Measurements from ENCODE around the gene KRT78. TPM values are rescaled to one million over a fixed set of nuclear protein-coding genes. Genes with fewer than 3 reads are reported as not detected.

The KRT78 gene
- total RNA-seq, 1 donor from 2014 or later, result not detected

DNA sequence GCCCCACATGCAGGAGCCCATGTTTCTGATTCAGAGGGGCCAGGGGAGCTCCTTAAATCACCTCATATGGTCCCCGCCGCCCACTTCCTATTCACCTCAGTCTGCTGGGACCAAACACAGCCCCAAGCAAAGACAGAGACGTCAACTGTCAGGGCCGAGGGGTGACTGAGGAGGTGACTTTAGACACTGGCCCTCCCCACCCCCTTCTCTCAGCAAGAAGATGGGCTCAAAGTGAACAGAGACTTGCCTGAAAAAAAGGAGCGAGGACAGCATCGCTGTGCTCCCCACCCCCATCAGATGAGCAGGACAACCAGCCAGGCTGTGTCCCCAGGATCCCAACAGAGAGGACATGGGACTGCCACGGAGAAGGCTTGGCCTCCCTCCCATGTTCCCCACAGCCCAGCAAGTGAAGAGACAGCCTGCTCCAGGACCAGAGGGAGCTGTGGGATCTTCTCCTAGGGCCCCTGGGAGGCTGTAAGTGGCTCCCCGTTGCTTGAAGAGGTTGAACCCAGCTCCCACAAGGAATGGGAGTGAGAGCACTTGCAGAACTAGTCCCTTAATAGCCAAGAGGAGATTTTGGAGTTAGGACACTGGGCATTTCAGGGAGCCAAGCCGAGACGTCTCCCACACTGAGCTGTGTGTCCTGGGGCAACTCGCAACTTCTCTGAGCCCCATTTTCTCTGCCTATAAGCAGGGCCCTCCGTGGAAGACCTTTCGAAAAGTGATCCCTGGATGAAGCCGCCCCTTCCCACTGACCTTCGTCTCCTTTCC is 13.3 kb downstream of the KRT78 start:
- H3K27ac Mint-ChIP-seq, result no peak overlapping the region
- no peaks in the 10 kb centered on the region for H3K36me3 Mint-ChIP-seq
- TF ChIP-seq, protein P1, sequence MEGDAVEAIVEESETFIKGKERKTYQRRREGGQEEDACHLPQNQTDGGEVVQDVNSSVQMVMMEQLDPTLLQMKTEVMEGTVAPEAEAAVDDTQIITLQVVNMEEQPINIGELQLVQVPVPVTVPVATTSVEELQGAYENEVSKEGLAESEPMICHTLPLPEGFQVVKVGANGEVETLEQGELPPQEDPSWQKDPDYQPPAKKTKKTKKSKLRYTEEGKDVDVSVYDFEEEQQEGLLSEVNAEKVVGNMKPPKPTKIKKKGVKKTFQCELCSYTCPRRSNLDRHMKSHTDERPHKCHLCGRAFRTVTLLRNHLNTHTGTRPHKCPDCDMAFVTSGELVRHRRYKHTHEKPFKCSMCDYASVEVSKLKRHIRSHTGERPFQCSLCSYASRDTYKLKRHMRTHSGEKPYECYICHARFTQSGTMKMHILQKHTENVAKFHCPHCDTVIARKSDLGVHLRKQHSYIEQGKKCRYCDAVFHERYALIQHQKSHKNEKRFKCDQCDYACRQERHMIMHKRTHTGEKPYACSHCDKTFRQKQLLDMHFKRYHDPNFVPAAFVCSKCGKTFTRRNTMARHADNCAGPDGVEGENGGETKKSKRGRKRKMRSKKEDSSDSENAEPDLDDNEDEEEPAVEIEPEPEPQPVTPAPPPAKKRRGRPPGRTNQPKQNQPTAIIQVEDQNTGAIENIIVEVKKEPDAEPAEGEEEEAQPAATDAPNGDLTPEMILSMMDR (IDR thresholded peaks at IDR 0.05; ENCODE audit: unreplicated experiment), result no peak
- no peaks in the 10 kb centered on the region for H3K9me3 Mint-ChIP-seq
- H3K27me3 Mint-ChIP-seq (ENCODE audit: low read depth), result peaks cover 41% of the 10 kb centered on the region
- DNase-seq (ENCODE audit: low spot score in 2 of 2, unreplicated experiment in 2 of 2), result no peak
- peaks cover 6% of the 10 kb centered on the region for H3K4me1 Mint-ChIP-seq
- no peak overlapping the region for H3K4me3 Mint-ChIP-seq

DNA sequence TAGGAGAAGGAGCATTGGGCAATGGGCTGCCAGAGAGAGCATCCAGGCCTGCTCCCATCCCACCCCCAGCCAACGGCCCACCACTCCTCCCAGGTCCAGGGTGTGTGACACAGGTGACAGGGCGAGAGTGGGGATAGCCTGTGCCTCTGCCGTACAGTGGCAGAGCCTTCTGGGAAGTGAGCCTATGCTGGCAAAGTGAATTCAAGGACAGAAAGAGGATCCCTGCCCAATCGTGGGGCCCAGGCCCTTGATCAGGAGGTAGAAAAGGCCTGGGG is 14.1 kb downstream of the KRT78 start:
- TF ChIP-seq, protein P1 (IDR thresholded peaks at IDR 0.05; ENCODE audit: unreplicated experiment), result no peak
- no peak for DNase-seq (ENCODE audit: low spot score in 2 of 2, unreplicated experiment in 2 of 2)
- Mint-ChIP-seq H3K36me3 (no peaks in the 10 kb centered on the region), H3K4me3 (no peak overlapping the region), H3K27me3 (ENCODE audit: low read depth) (peaks cover 43% of the 10 kb centered on the region), H3K9me3 (no peaks in the 10 kb centered on the region), H3K4me1 (peaks cover 6% of the 10 kb centered on the region), H3K27ac (no peak overlapping the region)

DNA sequence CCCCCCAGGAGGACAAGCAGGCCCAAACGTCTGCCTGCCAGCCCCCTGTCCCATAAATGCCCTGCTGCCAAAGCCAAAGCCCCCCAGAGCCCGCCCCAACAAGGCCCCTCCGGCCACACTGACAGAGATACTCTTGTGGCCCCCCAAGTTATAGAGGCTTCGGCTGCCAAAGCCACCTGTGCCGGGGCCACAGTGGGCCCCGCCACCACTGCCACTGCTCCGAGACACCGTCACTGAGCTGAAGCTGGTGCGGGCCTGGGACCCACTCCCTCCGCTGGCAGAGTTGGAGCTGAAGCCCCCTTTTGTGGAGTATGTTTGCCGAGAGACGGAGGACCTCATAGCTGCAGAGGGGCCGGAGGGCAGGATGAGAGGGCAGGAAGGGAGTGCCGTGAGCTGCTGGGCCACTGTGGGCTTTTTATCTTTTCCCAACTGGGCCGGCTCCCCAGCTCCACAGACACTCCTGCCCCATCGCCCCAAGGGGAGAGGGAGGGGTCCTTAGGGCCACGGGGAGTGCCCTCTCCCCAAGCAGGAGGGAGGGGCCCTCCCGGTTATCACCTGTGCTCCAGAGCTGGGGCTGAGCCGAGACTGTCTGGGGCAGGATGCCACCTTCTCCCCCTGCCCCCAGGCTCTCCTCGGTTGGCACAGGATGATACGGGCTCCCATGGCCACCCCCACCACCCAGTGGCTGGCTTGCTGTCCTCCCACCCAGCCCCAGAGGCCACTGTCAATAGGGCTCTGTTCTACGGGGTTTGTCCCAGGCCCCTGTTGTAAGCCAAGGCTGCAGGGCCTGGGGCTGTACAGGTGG is 14.7 kb downstream of the KRT78 start, which contains the start of gene KRT79:
TSS of gene KRT79 (minus strand) at position 390 of the 805 bp plus-strand sequence. CDS start at position 339, 51 bp downstream.
- TF ChIP-seq, protein P1 (IDR thresholded peaks at IDR 0.05; ENCODE audit: unreplicated experiment), result no peak
- Mint-ChIP-seq H3K36me3 (no peaks in the 10 kb centered on the region), H3K9me3 (no peaks in the 10 kb centered on the region), H3K4me1 (peaks cover 6% of the 10 kb centered on the region), H3K27ac (no peak within 1 kb of the TSS), H3K27me3 (ENCODE audit: low read depth) (peaks cover 37% of the 10 kb centered on the region), H3K4me3 (no peak within 1 kb of the TSS)
- DNase-seq (ENCODE audit: low spot score in 2 of 2, unreplicated experiment in 2 of 2), result no peak

DNA sequence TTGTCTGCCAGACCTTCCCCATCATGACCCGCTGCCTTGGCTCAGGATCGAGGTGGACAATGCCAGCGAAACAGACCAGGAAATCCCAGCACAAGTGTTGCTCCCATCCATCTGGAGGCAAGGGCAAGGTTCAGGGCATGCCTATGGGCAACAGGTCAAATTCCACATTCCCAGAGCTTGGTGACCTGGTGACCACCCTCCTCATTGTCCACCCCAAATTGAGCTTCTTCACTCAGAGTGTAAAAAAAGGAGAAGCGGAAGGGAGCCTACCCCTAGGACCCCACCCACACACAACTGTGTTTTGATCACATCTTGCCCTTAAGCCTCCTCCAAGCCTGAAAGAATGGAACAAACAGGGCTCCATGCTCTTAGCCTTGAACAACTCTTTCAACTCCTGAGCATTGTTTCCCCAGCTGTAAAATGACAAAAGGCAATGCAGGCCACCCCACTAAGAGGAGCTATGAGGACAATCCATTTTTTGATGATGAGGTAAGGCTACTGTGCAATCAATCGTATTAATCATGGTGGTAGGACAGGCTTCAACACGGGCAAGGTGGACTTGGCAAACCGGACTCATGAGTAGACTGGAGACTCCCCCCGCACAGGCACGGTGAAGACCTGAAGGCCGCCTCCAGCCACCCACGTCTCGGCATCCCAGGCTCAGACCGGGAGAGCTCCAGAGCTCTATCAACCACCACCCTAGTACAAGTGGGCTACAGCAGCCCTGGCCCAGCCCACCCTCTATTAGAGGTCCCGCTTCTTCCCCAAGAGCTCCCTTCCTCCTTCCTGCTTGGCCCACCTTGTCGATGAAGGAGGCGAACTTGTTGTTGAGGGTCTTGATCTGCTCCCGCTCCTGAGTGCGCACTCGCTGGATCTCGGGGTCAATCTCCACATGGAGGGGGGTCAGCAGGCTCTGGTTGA is 15.5 kb downstream of the KRT78 start:
- TF ChIP-seq, protein P1 (IDR thresholded peaks at IDR 0.05; ENCODE audit: unreplicated experiment), result no peak
- peaks cover 29% of the 10 kb centered on the region for H3K27me3 Mint-ChIP-seq (ENCODE audit: low read depth)
- peaks cover 6% of the 10 kb centered on the region for H3K4me1 Mint-ChIP-seq
- DNase-seq (ENCODE audit: low spot score in 2 of 2, unreplicated experiment in 2 of 2), result no peak
- H3K9me3 Mint-ChIP-seq, result no peaks in the 10 kb centered on the region
- H3K27ac Mint-ChIP-seq, result no peak overlapping the region
- H3K4me3 Mint-ChIP-seq, result no peak overlapping the region
- no peaks in the 10 kb centered on the region for H3K36me3 Mint-ChIP-seq

DNA sequence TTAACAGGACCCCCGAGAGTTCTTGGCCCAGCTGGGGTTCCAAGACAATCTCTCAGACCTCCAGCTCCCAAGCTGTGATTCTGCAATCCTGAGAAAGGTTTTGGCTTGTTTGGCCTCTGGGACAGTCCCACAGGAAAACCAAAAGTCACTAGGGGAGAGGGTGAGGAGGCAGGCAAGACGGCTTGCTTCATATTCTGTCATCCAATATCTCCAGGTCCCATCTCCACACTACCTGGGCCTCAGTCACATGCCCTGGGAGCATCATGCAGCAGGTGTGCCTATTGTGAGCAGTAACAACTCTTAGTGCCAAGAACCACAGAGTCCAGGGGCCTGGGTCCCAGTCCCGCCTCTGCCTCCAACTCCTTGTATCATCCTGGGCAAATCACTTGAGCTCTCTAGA is 16.3 kb downstream of the KRT78 start:
- H3K4me1 Mint-ChIP-seq, result peaks cover 6% of the 10 kb centered on the region
- no peaks in the 10 kb centered on the region for H3K36me3 Mint-ChIP-seq
- H3K9me3 Mint-ChIP-seq, result no peaks in the 10 kb centered on the region
- H3K27me3 Mint-ChIP-seq (ENCODE audit: low read depth), result peaks cover 22% of the 10 kb centered on the region
- TF ChIP-seq, protein P1 (IDR thresholded peaks at IDR 0.05; ENCODE audit: unreplicated experiment), result no peak
- DNase-seq (ENCODE audit: low spot score in 2 of 2, unreplicated experiment in 2 of 2), result no peak
- H3K27ac Mint-ChIP-seq, result no peak overlapping the region
- no peak overlapping the region for H3K4me3 Mint-ChIP-seq
